Measurements from ENCODE around the gene TERB2. TPM values are rescaled to one million over a fixed set of nuclear protein-coding genes. Genes with fewer than 3 reads are reported as not detected.
"Not testable (repeated sequence)": the region's sequence is repeated elsewhere in the genome, so short reads cannot be mapped to it uniquely, and the experiment has no call there.

The TERB2 gene
- total RNA-seq = not detected

GRCh38 chr15:44956388-44956787, at the start of gene TERB2:
TSS of gene TERB2 (plus strand) at chr15:44956687. CDS start at chr15:44956719, 32 bp downstream.
- DNase-seq (ENCODE audit: low spot score in 2 of 2) = no peak
- no peak for ATAC-seq
- Mint-ChIP-seq H3K36me3 (no peaks in the 10 kb centered on the region), H3K9me3 (no peaks in the 10 kb centered on the region), H3K27ac (no peak within 1 kb of the TSS)

- Mint-ChIP-seq H3K9me3 (no peaks in the 10 kb centered on the region), H3K36me3 (peaks cover 0 to 9% of the 10 kb centered on the region in 2 donors), H3K27ac (no peak overlapping the region)
- no peak for ATAC-seq
- no peak for DNase-seq (ENCODE audit: low spot score in 2 of 2)
These were observed 47.1 kb upstream of the TERB2 start for GRCh38 chr15:44909423-44909822.

- Mint-ChIP-seq H3K9me3 (no peaks in the 10 kb centered on the region), H3K36me3 (peaks cover 0 to 9% of the 10 kb centered on the region in 2 donors), H3K27ac (no peak overlapping the region)
- no peak for DNase-seq (ENCODE audit: low spot score in 2 of 2)
- ATAC-seq = peak; percentile 53 to 98
These were observed 45.4 kb upstream of the TERB2 start for GRCh38 chr15:44910981-44911625.

- not testable (repeated sequence) for ATAC-seq; DNase-seq (ENCODE audit: low spot score in 2 of 2); H3K27ac Mint-ChIP-seq; H3K9me3 Mint-ChIP-seq; H3K36me3 Mint-ChIP-seq
These were observed 44.3 kb upstream of the TERB2 start for GRCh38 chr15:44912186-44912585.

- not testable (repeated sequence) for H3K9me3 Mint-ChIP-seq, H3K36me3 Mint-ChIP-seq
These were observed 43.5 kb upstream of the TERB2 start for GRCh38 chr15:44912974-44913448.

GRCh38 chr15:44918136-44918535, 38.4 kb upstream of the TERB2 start:
- H3K27ac Mint-ChIP-seq = no peak overlapping the region
- H3K36me3 Mint-ChIP-seq = peaks cover 0 to 2% of the 10 kb centered on the region in 2 donors
- DNase-seq (ENCODE audit: low spot score in 2 of 2) = no peak
- ATAC-seq = no peak
- H3K9me3 Mint-ChIP-seq = no peaks in the 10 kb centered on the region

More at GRCh38 chr15:44912974-44913448, 43.5 kb upstream of the TERB2 start:
- H3K27ac Mint-ChIP-seq; DNase-seq (ENCODE audit: low spot score in 2 of 2); ATAC-seq: not testable (repeated sequence)

GRCh38 chr15:44928658-44929057, 27.8 kb upstream of the TERB2 start:
- not testable (repeated sequence) for H3K36me3 Mint-ChIP-seq; H3K27ac Mint-ChIP-seq; H3K9me3 Mint-ChIP-seq; DNase-seq (ENCODE audit: low spot score in 2 of 2); ATAC-seq

- DNase-seq (ENCODE audit: low spot score in 2 of 2); ATAC-seq; H3K9me3 Mint-ChIP-seq; H3K27ac Mint-ChIP-seq; H3K36me3 Mint-ChIP-seq: not testable (repeated sequence)
These were observed 26.2 kb upstream of the TERB2 start for GRCh38 chr15:44930283-44930682.

- not testable (repeated sequence) for ATAC-seq; H3K27ac Mint-ChIP-seq; H3K9me3 Mint-ChIP-seq; H3K36me3 Mint-ChIP-seq; DNase-seq (ENCODE audit: low spot score in 2 of 2)
These were observed 1.8 kb downstream of the TERB2 start for GRCh38 chr15:44958302-44958701.

GRCh38 chr15:44968475-44968874, 12.0 kb downstream of the TERB2 start:
- no peak for ATAC-seq
- H3K36me3 Mint-ChIP-seq = no peaks in the 10 kb centered on the region
- no peak overlapping the region for H3K27ac Mint-ChIP-seq
- DNase-seq (ENCODE audit: low spot score in 2 of 2) = no peak
- H3K9me3 Mint-ChIP-seq = no peaks in the 10 kb centered on the region

GRCh38 chr15:44971036-44971435, 14.5 kb downstream of the TERB2 start:
- DNase-seq (ENCODE audit: low spot score in 2 of 2) = no peak
- no peaks in the 10 kb centered on the region for H3K9me3 Mint-ChIP-seq
- ATAC-seq = no peak
- no peaks in the 10 kb centered on the region for H3K36me3 Mint-ChIP-seq
- no peak overlapping the region for H3K27ac Mint-ChIP-seq

- H3K36me3 Mint-ChIP-seq; DNase-seq (ENCODE audit: low spot score in 2 of 2); ATAC-seq; H3K27ac Mint-ChIP-seq; H3K9me3 Mint-ChIP-seq: not testable (repeated sequence)
These were observed 19.7 kb downstream of the TERB2 start for GRCh38 chr15:44976183-44976582.

- ATAC-seq; H3K36me3 Mint-ChIP-seq; H3K9me3 Mint-ChIP-seq; DNase-seq (ENCODE audit: low spot score in 2 of 2); H3K27ac Mint-ChIP-seq: not testable (repeated sequence)
These were observed 21.3 kb downstream of the TERB2 start for GRCh38 chr15:44977781-44978180.

- not testable (repeated sequence) for H3K27ac Mint-ChIP-seq; H3K9me3 Mint-ChIP-seq; DNase-seq (ENCODE audit: low spot score in 2 of 2); H3K36me3 Mint-ChIP-seq; ATAC-seq
These were observed 23.3 kb downstream of the TERB2 start for GRCh38 chr15:44979617-44980339.

- H3K27ac Mint-ChIP-seq; DNase-seq (ENCODE audit: low spot score in 2 of 2); ATAC-seq; H3K9me3 Mint-ChIP-seq; H3K36me3 Mint-ChIP-seq: not testable (repeated sequence)
These were observed 27.7 kb downstream of the TERB2 start for GRCh38 chr15:44984144-44984543.

- not testable (repeated sequence) for H3K27ac Mint-ChIP-seq; H3K9me3 Mint-ChIP-seq; H3K36me3 Mint-ChIP-seq; DNase-seq (ENCODE audit: low spot score in 2 of 2); ATAC-seq
These were observed 30.0 kb downstream of the TERB2 start for GRCh38 chr15:44986346-44987055.

- not testable (repeated sequence) for H3K36me3 Mint-ChIP-seq; DNase-seq (ENCODE audit: low spot score in 2 of 2); H3K9me3 Mint-ChIP-seq; H3K27ac Mint-ChIP-seq
- peak; percentile 93 to 94 for ATAC-seq
These were observed 31.2 kb downstream of the TERB2 start for GRCh38 chr15:44987711-44988110.
